GM20431 (cell line): ENCODE results near the gene PPP3CA.
"Not testable (repeated sequence)": the region's sequence is repeated elsewhere in the genome, so short reads cannot be mapped to it uniquely, and the experiment has no call there.

Experiments
- in situ Hi-C: fragments of 300-500 bp; cut with MseI, MboI; formaldehyde crosslinking; loops from one replicate; pipeline ENCODE4 v1.15.0; 2020; ENCODE audit warnings: low sequenced_read_pairs; ENCODE audit not compliant: unreplicated experiment

PPP3CA gene

GRCh38 chr4:101035487-101035886 lies 311.8 kb downstream of the PPP3CA start:
- in situ Hi-C loops = no loop called here

DNA sequence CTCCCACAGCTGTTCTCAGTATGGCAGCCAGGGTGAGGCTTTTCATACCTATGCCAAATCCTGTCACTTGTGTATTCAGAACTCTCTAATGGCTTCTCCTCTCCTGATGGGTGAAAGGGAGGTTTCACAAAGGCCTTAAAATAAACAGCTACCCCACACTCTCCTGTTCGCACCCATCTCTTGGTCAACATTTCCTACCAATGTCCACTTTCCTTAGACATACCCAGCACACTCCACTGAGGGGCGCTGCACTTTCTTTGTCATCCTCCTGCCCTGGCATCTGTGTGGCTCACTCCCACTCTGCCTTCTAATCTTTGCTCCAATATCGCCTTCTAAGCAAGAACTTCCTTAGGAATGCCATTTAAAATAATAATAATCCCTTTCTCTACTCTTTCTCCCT lies 313.3 kb downstream of the PPP3CA start:
- in situ Hi-C loops = no loop called here

DNA sequence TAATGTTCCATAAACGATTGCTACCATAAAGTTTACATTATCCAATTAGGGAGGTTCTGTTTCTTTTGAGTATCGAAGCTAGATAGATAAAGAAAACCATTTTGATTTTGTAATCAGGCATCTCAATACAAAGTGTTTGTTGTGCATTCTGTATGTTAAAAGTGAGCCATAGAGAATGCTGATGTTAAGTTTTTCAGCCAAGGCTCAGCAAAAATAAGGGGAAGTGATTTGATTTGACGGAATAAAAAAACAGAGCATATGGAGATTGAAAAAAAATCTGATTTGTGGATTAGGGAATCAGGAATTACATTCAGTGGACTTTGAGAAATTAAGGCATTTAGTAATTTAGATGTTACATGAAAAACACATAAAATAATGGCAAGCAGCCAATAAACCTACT lies 314.8 kb downstream of the PPP3CA start:
- in situ Hi-C loops = no loop called here

DNA sequence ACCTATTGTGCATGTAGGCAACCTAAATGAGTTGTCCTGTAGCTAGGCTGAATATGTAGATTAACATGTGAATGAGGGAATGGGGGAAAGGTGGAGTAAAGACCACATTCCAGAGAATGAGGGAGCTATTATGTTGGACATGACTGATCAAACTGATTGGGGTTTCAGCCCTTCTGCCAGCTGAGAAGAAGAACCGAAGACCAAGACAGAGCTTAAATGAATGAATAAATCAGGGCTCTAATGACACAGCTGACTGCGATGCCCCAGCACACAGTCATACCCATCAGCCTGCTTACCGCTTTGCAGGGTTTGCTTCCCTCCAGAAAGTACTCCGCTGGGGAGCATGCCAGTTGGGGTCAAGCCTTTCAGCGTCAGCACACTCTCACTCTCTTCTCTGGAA lies 315.4 kb downstream of the PPP3CA start:
- in situ Hi-C loops = no loop called here

DNA sequence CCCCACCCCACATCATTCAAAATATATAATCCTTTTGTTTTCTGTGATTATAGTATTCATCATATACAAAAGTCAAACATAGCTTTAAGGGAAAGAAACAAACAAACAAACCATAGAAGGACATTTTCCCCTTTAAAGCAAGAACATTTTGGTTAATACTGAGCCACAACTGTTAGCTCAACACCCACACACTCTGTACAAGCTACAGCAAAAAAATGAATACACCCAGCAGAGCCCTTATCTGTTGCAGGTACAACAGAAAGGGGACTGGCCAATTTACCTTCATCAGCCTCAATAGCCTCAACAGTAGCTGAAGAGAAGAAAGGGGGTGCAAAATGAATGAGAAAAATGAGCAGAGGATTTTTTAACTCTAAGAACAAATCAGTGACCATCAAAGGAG lies 318.4 kb downstream of the PPP3CA start:
- in situ Hi-C loops = no loop called here

DNA sequence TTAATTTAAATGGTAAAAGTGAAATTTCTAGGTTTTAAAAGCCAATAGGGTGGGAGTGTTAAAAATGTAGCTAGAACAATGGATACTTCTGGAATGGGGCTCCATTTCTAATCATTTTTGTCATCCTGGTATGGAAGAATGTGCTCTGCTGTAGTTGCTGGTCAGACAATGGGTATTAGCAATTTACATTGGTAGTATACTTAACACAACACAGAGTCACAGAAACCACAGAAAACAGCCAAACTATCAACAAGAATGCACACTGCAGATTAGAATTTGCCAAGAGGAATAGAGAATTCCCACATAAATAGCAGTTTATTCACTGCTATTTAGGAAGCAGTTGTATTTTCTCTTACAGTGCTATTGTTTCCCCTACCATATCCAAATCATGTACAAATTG lies 319.6 kb downstream of the PPP3CA start:
- in situ Hi-C loops = no loop called here

DNA sequence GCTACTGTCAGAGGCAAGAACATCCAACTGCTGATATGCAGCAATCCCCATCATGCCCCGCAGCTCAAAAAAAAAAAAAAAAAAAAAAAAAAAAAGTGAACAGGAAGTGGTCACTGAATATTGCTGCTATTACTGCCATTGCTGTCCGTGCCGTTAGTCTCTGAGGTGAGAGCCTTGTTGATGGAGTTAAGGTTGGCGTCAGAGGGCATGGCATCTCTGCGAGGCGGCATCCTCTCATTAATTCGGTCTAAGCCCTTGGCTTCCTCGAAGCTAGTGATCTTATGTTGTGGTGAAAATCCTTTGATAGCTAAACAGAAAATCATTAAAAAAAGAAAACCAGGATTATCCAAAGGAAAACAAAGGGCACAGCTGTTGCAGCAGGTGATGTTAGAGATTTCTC lies 321.6 kb downstream of the PPP3CA start:
- in situ Hi-C loops = no loop called here

DNA sequence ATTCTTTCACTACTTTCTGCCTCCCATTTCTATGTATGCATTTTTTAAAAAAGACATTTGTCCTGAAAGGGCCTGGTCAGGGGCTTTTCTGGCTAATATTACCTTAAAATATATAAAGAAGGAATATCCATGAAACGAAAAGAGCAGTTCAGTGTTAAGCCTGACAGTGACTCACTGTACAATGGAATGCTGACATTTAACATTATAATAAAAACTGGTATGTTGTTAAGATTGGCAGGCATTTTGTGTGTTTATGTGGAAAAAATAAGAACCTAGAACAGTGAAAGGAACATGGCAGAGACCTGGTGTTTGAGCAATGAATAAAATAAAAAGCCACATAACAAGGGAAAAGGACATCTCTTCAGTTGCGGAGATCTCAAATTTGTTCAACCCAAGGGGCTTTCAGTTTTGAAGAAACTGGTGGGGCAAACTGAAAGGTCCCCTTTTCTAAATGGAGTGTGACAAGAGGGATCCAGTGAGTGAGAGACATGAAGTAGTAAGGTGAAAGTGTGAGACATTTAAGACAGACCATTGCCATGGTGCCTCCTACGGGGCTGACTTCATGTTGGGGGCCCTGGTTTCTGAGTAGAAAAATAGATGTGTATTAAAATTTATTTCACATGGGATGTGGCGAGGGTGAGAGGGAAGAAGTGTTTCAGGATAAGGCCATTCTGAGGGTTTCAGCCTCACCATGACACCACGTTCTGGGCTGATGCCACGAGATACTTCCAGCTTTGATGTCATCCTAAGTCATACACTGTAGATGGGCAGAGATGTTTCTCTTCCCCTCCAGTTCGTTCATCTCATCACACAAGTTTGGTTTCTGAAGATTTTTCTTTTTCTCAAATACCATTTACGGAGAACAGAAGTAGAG lies 324.9 kb downstream of the PPP3CA start:
- in situ Hi-C loops = no loop called here

GRCh38 chr4:101020956-101021355 lies 326.4 kb downstream of the PPP3CA start:
- in situ Hi-C loops = no loop called here

DNA sequence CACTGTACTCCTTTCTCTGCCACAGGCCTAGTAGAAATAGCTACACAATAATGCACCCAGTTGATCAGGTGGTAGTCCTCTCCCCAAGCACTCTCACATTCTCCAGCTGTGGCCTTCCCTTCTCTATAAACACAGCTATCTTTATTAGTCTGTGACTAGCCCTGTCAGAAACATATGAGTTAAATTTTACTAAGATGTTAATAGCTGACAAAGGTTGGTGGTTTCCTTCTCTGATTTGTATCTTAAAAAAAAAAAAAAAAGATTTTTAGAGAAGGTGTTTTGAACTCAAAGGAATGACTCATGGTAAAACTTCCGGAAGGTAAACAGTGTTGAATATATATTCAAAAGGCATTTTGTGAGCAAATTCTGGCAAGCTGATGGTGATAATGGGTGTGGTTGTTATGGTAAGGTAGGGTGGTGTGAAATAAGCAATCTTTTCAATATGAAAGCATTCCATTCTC lies 327.4 kb downstream of the PPP3CA start:
- in situ Hi-C loops = no loop called here

DNA sequence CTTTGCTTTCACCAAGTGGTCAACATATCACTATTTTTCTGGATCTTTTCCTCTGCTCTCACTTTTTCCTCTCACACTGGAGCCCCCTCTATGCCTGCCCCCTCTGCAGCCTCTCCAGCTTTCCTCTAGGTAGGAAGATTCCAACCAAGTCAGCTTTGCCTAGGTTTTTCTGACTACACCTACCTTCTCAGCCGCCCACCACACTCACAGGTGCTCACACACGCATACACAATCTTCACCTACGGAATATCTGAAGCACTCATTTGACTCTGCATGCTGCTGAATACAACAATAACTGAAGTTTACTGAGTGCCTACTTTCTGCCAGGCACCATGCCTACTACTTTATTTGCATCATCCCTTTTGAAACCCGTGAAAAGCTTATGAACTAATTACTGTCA lies 328.0 kb downstream of the PPP3CA start:
- in situ Hi-C loops = no loop called here

DNA sequence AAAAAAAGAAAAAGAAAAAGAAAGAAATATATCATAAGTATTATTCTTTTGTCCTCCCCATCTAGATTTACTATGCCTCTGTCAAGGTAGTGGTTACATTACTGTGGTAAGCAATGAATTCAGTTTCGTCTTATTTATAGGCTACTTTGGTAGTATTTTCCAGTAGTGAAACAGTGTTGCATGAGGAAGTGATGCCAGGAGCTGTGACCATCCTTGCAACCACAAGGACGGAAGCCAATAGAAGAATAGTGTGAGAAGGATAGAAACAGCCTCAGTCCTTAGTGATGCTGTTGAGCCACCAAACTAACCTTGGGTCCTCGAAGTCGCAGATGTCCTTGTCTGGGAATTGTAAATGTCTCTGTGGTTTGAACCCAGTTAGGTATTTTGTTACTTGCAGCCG lies 328.5 kb downstream of the PPP3CA start:
- in situ Hi-C loops = no loop called here

GRCh38 chr4:101014417-101014816 lies 332.9 kb downstream of the PPP3CA start:
- in situ Hi-C loops = no loop called here

GRCh38 chr4:101010987-101011386 lies 336.3 kb downstream of the PPP3CA start:
- in situ Hi-C loops = no loop called here

- in situ Hi-C loops = no loop called here
Measured at GRCh38 chr4:101009471-101009870, 337.9 kb downstream of the PPP3CA start.

DNA sequence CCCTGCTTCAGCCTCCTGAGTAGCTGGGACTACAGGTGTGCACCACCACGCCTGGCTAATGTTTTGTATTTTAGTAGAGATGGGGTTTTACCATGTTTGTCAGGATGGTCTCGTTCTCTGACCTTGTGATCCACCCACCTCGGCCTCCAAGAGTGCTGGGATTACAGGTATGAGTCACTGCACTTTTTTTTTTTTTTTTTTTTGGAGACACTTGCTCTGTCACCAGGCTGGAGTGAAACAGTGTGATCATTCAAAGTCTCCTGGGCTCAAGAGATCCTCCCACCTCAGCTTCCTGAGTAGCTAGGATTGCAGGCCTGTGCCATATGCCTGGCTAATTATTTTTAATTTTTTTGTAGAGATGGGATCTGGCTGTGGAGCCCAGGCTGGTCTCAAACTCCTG lies 338.8 kb downstream of the PPP3CA start:
- in situ Hi-C loops = no loop called here

DNA sequence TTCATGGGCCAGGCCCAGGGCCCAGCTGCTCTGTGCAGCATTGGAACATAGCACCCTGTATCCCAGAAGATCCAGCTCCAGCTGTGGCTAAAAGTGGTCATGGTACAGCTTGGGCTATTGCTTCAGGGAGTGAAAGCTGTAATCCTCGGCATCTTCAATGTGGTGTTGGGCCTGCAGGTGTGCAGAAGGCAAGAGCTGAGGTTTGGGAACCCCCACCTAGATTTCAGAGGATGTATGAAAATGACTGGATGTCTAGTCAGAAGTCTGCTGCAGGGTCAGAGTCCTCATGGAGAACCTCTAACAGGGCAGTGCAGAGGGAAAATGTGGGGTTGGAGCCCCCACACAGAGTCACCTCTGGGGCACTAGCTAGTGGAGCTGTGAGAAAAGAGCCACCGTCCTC lies 341.7 kb downstream of the PPP3CA start:
- in situ Hi-C loops = no loop called here

- in situ Hi-C loops = no loop called here
Measured at GRCh38 chr4:101000496-101000895, 346.8 kb downstream of the PPP3CA start.

GRCh38 chr4:100995671-100996070 lies 351.7 kb downstream of the PPP3CA start:
- in situ Hi-C loops = no loop called here

- in situ Hi-C loops = not testable (repeated sequence)
Measured at GRCh38 chr4:100995002-100995401, 352.3 kb downstream of the PPP3CA start.

DNA sequence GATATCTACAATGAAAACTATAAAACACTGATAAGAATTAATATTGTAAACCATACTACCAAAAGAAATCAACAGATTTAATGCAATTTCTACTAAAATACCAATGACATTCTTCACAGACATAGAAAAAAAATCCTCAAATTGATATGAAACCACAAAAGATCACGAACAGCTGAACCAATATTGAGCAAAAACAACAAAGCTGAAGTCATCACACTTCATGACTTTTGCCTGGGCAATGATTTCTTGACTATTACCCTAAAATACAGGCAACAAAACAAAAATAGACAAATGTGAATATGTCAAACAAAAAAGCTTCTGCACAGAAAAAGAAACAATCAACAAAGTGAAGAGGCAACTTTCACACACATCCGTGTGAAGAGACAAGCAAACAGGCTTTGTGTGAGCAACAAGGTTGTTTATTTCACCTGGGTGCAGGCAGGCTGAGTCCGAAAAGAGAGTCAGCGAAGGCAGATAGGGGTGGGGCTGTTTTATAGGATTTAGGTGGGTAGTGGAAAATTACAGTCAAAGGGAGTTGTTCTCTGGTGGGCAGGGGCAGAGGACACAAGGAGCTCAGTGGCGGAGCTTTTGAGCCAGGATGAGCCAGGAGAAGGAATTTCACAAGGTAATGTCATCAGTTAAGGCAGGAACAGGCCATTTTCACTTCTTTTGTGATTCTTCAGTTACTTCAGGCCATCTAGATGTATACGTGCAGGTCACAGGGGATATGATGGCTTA lies 355.8 kb downstream of the PPP3CA start:
- in situ Hi-C loops = not testable (repeated sequence)
